Measurements from ENCODE around the gene SPRR5.

SPRR5 gene

DNA sequence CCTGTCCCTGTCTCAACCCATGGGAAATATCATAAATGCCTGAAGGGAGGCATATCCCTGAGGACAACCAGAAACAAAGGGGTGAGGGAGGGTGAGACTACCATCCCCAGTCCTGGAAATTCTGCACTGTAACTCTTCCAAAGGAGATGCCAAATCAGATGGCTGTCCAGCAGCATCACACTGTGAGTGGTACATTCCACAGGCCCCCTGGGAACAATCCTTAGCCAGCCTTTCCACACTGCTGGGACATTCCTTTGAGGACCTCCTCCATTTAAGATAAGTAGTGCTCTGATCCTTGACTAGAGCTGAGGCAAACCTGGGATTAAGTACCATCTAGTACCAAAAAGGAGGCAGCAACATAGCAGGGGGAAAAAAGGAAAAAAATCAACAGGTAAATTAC lies 27.9 kb upstream of the SPRR5 start:
- no peak overlapping the region for H3K4me3 ChIP-seq (ENCODE audit: control insufficient read depth, low read depth, low read length)
- TF ChIP-seq, protein P1, sequence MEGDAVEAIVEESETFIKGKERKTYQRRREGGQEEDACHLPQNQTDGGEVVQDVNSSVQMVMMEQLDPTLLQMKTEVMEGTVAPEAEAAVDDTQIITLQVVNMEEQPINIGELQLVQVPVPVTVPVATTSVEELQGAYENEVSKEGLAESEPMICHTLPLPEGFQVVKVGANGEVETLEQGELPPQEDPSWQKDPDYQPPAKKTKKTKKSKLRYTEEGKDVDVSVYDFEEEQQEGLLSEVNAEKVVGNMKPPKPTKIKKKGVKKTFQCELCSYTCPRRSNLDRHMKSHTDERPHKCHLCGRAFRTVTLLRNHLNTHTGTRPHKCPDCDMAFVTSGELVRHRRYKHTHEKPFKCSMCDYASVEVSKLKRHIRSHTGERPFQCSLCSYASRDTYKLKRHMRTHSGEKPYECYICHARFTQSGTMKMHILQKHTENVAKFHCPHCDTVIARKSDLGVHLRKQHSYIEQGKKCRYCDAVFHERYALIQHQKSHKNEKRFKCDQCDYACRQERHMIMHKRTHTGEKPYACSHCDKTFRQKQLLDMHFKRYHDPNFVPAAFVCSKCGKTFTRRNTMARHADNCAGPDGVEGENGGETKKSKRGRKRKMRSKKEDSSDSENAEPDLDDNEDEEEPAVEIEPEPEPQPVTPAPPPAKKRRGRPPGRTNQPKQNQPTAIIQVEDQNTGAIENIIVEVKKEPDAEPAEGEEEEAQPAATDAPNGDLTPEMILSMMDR (conservative IDR thresholded peaks at IDR 0.05; ENCODE audit: control insufficient read depth, insufficient read depth, low read depth, low read length): no peak
- no peak for DNase-seq (ENCODE audit: low read depth)

GRCh38 chr1:152924191-152924590 lies 22.8 kb upstream of the SPRR5 start:
- H3K4me3 ChIP-seq (ENCODE audit: control insufficient read depth, low read depth, low read length): no peak overlapping the region
- no peak for DNase-seq (ENCODE audit: low read depth)
- TF ChIP-seq, protein P1 (conservative IDR thresholded peaks at IDR 0.05; ENCODE audit: control insufficient read depth, insufficient read depth, low read depth, low read length): no peak

DNA sequence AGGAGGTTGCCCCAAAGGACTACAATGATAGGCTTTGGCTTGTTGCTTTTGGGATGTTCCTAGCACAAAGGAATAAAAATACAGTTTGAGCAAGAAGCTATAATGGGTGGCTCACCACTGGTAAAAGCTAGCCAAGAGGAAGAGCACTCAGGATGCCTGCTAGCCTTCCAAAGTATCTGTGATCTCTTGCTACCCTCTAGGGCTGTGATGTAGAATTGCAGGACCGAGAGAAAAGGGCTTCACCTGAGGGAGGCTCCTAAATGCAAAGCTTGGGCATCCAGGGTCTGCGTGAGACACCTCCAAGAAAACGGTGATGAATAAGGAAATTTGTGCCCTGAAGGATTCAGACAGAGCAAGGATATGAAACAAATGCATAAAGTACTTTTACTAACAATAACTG lies 20.9 kb upstream of the SPRR5 start:
- TF ChIP-seq, protein P1 (conservative IDR thresholded peaks at IDR 0.05; ENCODE audit: control insufficient read depth, insufficient read depth, low read depth, low read length): peak; percentile 51
- peak; percentile 40 for DNase-seq (ENCODE audit: low read depth)
- H3K4me3 ChIP-seq (ENCODE audit: control insufficient read depth, low read depth, low read length): no peak overlapping the region

GRCh38 chr1:152928671-152929070 lies 18.3 kb upstream of the SPRR5 start:
- TF ChIP-seq, protein P1 (conservative IDR thresholded peaks at IDR 0.05; ENCODE audit: control insufficient read depth, insufficient read depth, low read depth, low read length): no peak
- H3K4me3 ChIP-seq (ENCODE audit: control insufficient read depth, low read depth, low read length): no peak overlapping the region
- no peak for DNase-seq (ENCODE audit: low read depth)

DNA sequence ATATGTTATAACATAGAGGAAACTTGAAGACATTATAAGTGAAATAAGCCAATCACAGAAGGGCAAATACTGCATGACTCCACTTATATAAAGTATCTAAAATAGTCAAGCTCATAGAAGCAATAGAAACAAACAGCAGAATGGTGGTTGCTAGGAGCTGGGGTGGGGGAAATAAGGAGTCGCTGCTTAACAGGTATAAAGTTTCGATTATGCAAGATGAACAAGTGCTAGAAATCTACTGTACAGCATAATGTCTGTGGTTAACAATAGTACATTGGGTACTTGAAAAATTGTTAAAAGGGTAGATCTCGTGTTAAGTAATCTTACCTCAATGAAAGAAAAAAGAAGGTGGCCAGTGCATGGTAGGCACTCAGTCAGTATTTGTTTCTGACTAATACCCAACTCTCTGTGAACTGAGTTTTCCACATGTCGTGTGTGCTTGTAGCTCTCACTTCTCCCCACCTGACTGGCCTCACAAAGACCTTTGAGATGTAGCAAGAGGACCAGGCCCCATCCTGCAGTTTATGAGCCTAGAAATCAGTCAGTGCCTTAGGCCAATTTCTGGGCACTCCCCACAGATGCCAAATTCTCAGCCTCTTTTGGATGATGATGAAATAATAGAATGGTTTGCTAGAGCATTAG lies 14.7 kb upstream of the SPRR5 start:
- TF ChIP-seq, protein P1 (conservative IDR thresholded peaks at IDR 0.05; ENCODE audit: control insufficient read depth, insufficient read depth, low read depth, low read length): no peak
- DNase-seq (ENCODE audit: low read depth): no peak
- no peak overlapping the region for H3K4me3 ChIP-seq (ENCODE audit: control insufficient read depth, low read depth, low read length)

- DNase-seq (ENCODE audit: low read depth): no peak
- TF ChIP-seq, protein P1 (conservative IDR thresholded peaks at IDR 0.05; ENCODE audit: control insufficient read depth, insufficient read depth, low read depth, low read length): no peak
- H3K4me3 ChIP-seq (ENCODE audit: control insufficient read depth, low read depth, low read length): no peak overlapping the region
These were observed 13.8 kb upstream of the SPRR5 start for GRCh38 chr1:152933196-152933595.

DNA sequence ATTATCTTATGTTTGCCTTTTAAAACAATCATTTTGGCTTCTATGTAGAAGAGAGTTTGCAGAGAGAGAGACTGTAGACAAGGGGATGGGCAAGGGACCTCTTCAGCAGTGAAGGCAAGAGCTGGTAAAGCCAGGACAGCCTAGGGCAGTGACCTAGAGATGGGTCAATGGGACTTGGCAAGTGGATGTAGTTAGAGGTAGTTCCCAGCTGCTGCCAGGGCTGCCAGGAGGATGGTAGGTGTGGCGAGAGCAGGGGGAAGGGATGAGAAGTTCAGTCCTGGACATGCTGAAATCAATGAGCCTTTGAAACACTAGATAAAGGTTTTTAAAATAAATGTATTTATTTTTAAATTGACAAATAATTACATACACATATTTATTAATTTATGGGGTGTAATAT lies 6.4 kb upstream of the SPRR5 start:
- no peak overlapping the region for H3K4me3 ChIP-seq (ENCODE audit: control insufficient read depth, low read depth, low read length)
- DNase-seq (ENCODE audit: low read depth): no peak
- TF ChIP-seq, protein P1 (conservative IDR thresholded peaks at IDR 0.05; ENCODE audit: control insufficient read depth, insufficient read depth, low read depth, low read length): no peak
